ENCODE measurements around the gene PRKN. TPM values are rescaled to one million over a fixed set of nuclear protein-coding genes. Genes with fewer than 3 reads are reported as not detected.

Gene PRKN
- total and polyA plus RNA-seq, 4 experiments from 2014 or later: 0.50 to 5.3 (median 2.9) TPM

- no peak for DNase-seq
- Histone ChIP-seq H3K27ac (ENCODE audit: low read depth, low read length) (no peak overlapping the region), H3K4me1 (ENCODE audit: insufficient read depth, low read length) (no peaks in the 10 kb centered on the region), H3K9me3 (ENCODE audit: control insufficient read depth in 1 of 2, low read length in 2 of 2) (no peaks in the 10 kb centered on the region), H3K4me3 (ENCODE audit: low read length in 2 of 2) (no peak overlapping the region), H3K36me3 (ENCODE audit: insufficient read depth, low read length) (no peaks in the 10 kb centered on the region), H3K27me3 (ENCODE audit: insufficient read depth, low read length) (no peaks in the 10 kb centered on the region)
- Mint-ChIP-seq H3K4me1 (peaks cover 0 to 1% (median 0%) of the 10 kb centered on the region in 4 donors), H3K4me3 (no peak overlapping the region), H3K27me3 (no peaks in the 10 kb centered on the region), H3K36me3 (peaks cover 1 to 9% of the 10 kb centered on the region in 2 donors), H3K27ac (no peak overlapping the region), H3K9me3 (peaks cover 0 to 12% (median 4%) of the 10 kb centered on the region in 8 donors)
- ChIA-PET POLR2A (ENCODE audit: partially characterized antibody) (no interaction called here), CTCF (ENCODE audit: partially characterized antibody) (no interaction called here)
- intact Hi-C loops (cut with micrococcal nuclease): no loop called here
These were observed 91.4 kb downstream of the PRKN start for GRCh38 chr6:162636167-162636566.

- H3K36me3 ChIP-seq (ENCODE audit: insufficient read depth, low read length): no peaks in the 10 kb centered on the region
- Mint-ChIP-seq H3K4me3 (no peak overlapping the region), H3K27me3 (no peaks in the 10 kb centered on the region), H3K4me1 (no peaks in the 10 kb centered on the region), H3K9me3 (peaks cover 2 to 21% (median 8%) of the 10 kb centered on the region in 8 donors), H3K27ac (no peak overlapping the region), H3K36me3 (peaks cover 1 to 9% of the 10 kb centered on the region in 2 donors)
- H3K4me3 ChIP-seq (ENCODE audit: low read length in 2 of 2): no peak overlapping the region
- no peak for DNase-seq
- H3K9me3 ChIP-seq (ENCODE audit: control insufficient read depth in 1 of 2, low read length in 2 of 2): no peaks in the 10 kb centered on the region
- H3K27me3 ChIP-seq (ENCODE audit: insufficient read depth, low read length): no peaks in the 10 kb centered on the region
- POLR2A ChIA-PET (ENCODE audit: partially characterized antibody): no interaction called here
- no peaks in the 10 kb centered on the region for H3K4me1 ChIP-seq (ENCODE audit: insufficient read depth, low read length)
- intact Hi-C loops (cut with micrococcal nuclease): no loop called here
- no peak overlapping the region for H3K27ac ChIP-seq (ENCODE audit: low read depth, low read length)
- CTCF ChIA-PET (ENCODE audit: partially characterized antibody): interaction anchor here (1.2 kb wide), 1 partner anchor 11 kb away, joined by 3 read pairs; no protein-coding TSS in a partner anchor
These were observed 96.0 kb downstream of the PRKN start for GRCh38 chr6:162631546-162631945.

DNA sequence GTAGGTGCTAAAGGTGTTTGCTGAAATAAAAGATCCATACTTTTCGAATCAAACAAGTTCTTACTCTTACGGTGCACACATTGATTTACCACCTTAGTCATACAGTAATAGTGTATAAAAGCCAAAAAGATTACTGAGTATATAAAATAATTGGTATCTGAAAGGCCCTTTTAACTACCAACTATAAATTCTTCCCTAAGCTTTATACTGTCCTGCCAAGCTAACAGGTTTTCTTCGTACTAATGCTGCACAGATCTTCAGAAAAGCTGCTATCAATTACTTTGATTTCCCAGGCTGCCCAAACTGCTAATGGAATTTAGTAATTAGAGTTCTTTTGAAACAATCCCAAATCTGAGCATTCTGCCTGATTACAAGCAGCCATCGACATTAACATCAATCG is 97.5 kb downstream of the PRKN start:
- Histone ChIP-seq H3K27me3 (ENCODE audit: insufficient read depth, low read length) (no peaks in the 10 kb centered on the region), H3K4me3 (ENCODE audit: low read length in 2 of 2) (no peak overlapping the region), H3K27ac (ENCODE audit: low read depth, low read length) (no peak overlapping the region), H3K36me3 (ENCODE audit: insufficient read depth, low read length) (no peaks in the 10 kb centered on the region), H3K4me1 (ENCODE audit: insufficient read depth, low read length) (no peaks in the 10 kb centered on the region), H3K9me3 (ENCODE audit: control insufficient read depth in 1 of 2, low read length in 2 of 2) (no peaks in the 10 kb centered on the region)
- ChIA-PET POLR2A (ENCODE audit: partially characterized antibody) (no interaction called here), CTCF (ENCODE audit: partially characterized antibody) (no interaction called here)
- no peak for DNase-seq
- H3K4me1 Mint-ChIP-seq: no peaks in the 10 kb centered on the region
- H3K27ac Mint-ChIP-seq: no peak overlapping the region
- H3K4me3 Mint-ChIP-seq: no peak overlapping the region
- H3K9me3 Mint-ChIP-seq: peaks cover 2 to 21% (median 8%) of the 10 kb centered on the region in 8 donors
- no peaks in the 10 kb centered on the region for H3K27me3 Mint-ChIP-seq
- H3K36me3 Mint-ChIP-seq: peaks cover 1 to 14% of the 10 kb centered on the region in 2 donors
- intact Hi-C loops (cut with micrococcal nuclease): no loop called here

DNA sequence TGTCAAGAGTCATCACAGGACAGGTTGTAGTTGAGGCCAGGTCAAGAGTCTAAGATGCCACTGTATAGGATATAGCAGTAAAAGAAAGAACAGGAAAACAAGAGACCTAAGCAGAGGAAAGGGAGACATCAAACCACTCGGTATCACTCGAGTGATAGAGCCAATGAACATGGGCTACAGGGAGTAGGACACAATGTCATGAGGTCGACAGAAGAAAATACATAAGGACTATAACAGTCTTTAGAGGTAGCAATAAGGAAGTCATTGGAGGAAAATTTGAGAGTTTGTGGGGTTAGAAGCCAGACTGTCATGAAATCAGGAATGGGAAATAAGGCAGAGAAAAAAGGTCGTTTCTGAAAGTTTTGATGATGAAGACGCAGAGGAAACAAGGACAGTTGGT is 99.7 kb downstream of the PRKN start:
- no peak overlapping the region for H3K27ac Mint-ChIP-seq
- POLR2A ChIA-PET (ENCODE audit: partially characterized antibody): no interaction called here

DNA sequence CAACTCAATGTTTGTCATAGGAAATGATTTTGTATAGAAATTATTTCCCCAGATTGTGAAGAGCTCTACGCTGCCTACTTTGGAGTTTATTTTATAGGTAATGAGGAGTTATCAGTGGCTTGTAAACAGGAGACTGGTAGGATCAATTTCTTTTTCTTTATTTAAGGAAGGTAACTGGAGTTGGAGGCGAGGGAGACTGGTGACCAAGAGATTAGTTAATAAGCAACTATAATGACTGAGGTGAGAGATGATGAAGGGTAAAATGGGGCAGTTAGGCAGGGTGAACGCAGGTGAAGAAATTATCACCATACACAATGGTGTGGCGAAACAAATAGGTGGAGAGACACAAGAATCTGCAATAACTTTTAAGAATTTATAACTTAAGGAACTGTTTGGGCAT is 100.2 kb downstream of the PRKN start:
- Mint-ChIP-seq H3K4me1 (no peaks in the 10 kb centered on the region), H3K27me3 (no peaks in the 10 kb centered on the region), H3K4me3 (no peak overlapping the region), H3K9me3 (peaks cover 0 to 19% (median 10%) of the 10 kb centered on the region in 8 donors), H3K36me3 (peaks cover 1 to 13% of the 10 kb centered on the region in 2 donors), H3K27ac (no peak overlapping the region)
- Histone ChIP-seq H3K36me3 (ENCODE audit: insufficient read depth, low read length) (no peaks in the 10 kb centered on the region), H3K4me1 (ENCODE audit: insufficient read depth, low read length) (no peaks in the 10 kb centered on the region), H3K27me3 (ENCODE audit: insufficient read depth, low read length) (no peaks in the 10 kb centered on the region), H3K27ac (ENCODE audit: low read depth, low read length) (no peak overlapping the region), H3K9me3 (ENCODE audit: control insufficient read depth in 1 of 2, low read length in 2 of 2) (no peaks in the 10 kb centered on the region), H3K4me3 (ENCODE audit: low read length in 2 of 2) (no peak overlapping the region)
- no peak for DNase-seq
- POLR2A ChIA-PET (ENCODE audit: partially characterized antibody): no interaction called here
- intact Hi-C loops (cut with micrococcal nuclease): no loop called here
- CTCF ChIA-PET (ENCODE audit: partially characterized antibody): no interaction called here

More for the DNA sequence above, 99.7 kb downstream of the PRKN start:
- no peak overlapping the region for H3K4me3 Mint-ChIP-seq
- H3K9me3 Mint-ChIP-seq: peaks cover 0 to 20% (median 8%) of the 10 kb centered on the region in 8 donors
- CTCF ChIA-PET (ENCODE audit: partially characterized antibody): no interaction called here
- Histone ChIP-seq H3K27me3 (ENCODE audit: insufficient read depth, low read length) (no peaks in the 10 kb centered on the region), H3K27ac (ENCODE audit: low read depth, low read length) (no peak overlapping the region), H3K36me3 (ENCODE audit: insufficient read depth, low read length) (no peaks in the 10 kb centered on the region), H3K9me3 (ENCODE audit: control insufficient read depth in 1 of 2, low read length in 2 of 2) (no peaks in the 10 kb centered on the region), H3K4me1 (ENCODE audit: insufficient read depth, low read length) (no peaks in the 10 kb centered on the region), H3K4me3 (ENCODE audit: low read length in 2 of 2) (no peak overlapping the region)
- intact Hi-C loops (cut with micrococcal nuclease): no loop called here
- H3K27me3 Mint-ChIP-seq: no peaks in the 10 kb centered on the region
- H3K4me1 Mint-ChIP-seq: no peaks in the 10 kb centered on the region
- peaks cover 1 to 14% of the 10 kb centered on the region in 2 donors for H3K36me3 Mint-ChIP-seq
- no peak for DNase-seq

- no peaks in the 10 kb centered on the region for H3K4me1 Mint-ChIP-seq
- intact Hi-C loops (cut with micrococcal nuclease): no loop called here
- H3K4me3 Mint-ChIP-seq: no peak overlapping the region
- H3K4me1 ChIP-seq (ENCODE audit: insufficient read depth, low read length): no peaks in the 10 kb centered on the region
- H3K4me3 ChIP-seq (ENCODE audit: low read length in 2 of 2): no peak overlapping the region
- H3K27me3 Mint-ChIP-seq: no peaks in the 10 kb centered on the region
- no peaks in the 10 kb centered on the region for H3K9me3 ChIP-seq (ENCODE audit: control insufficient read depth in 1 of 2, low read length in 2 of 2)
- H3K27me3 ChIP-seq (ENCODE audit: insufficient read depth, low read length): no peaks in the 10 kb centered on the region
- H3K27ac ChIP-seq (ENCODE audit: low read depth, low read length): no peak overlapping the region
- H3K9me3 Mint-ChIP-seq: peaks cover 0 to 15% (median 9%) of the 10 kb centered on the region in 8 donors
- H3K36me3 Mint-ChIP-seq: peaks cover 1 to 10% of the 10 kb centered on the region in 2 donors
- ChIA-PET POLR2A (ENCODE audit: partially characterized antibody) (no interaction called here), CTCF (ENCODE audit: partially characterized antibody) (no interaction called here)
- no peak overlapping the region for H3K27ac Mint-ChIP-seq
- H3K36me3 ChIP-seq (ENCODE audit: insufficient read depth, low read length): no peaks in the 10 kb centered on the region
- no peak for DNase-seq
These were observed 100.7 kb downstream of the PRKN start for GRCh38 chr6:162626869-162627268.

- Histone ChIP-seq H3K27ac (ENCODE audit: low read depth, low read length) (no peak overlapping the region), H3K9me3 (ENCODE audit: control insufficient read depth in 1 of 2, low read length in 2 of 2) (no peaks in the 10 kb centered on the region), H3K27me3 (ENCODE audit: insufficient read depth, low read length) (no peaks in the 10 kb centered on the region), H3K4me3 (ENCODE audit: low read length in 2 of 2) (no peak overlapping the region), H3K4me1 (ENCODE audit: insufficient read depth, low read length) (no peaks in the 10 kb centered on the region), H3K36me3 (ENCODE audit: insufficient read depth, low read length) (no peaks in the 10 kb centered on the region)
- ChIA-PET POLR2A (ENCODE audit: partially characterized antibody) (no interaction called here), CTCF (ENCODE audit: partially characterized antibody) (no interaction called here)
- H3K36me3 Mint-ChIP-seq: peaks cover 0 to 5% of the 10 kb centered on the region in 2 donors
- H3K27me3 Mint-ChIP-seq: no peaks in the 10 kb centered on the region
- no peak overlapping the region for H3K27ac Mint-ChIP-seq
- intact Hi-C loops (cut with micrococcal nuclease): no loop called here
- DNase-seq: no peak
- peaks cover 0 to 12% (median 6%) of the 10 kb centered on the region in 8 donors for H3K9me3 Mint-ChIP-seq
- H3K4me1 Mint-ChIP-seq: peaks cover 0 to 4% (median 2%) of the 10 kb centered on the region in 4 donors
- H3K4me3 Mint-ChIP-seq: no peak overlapping the region
These were observed 101.6 kb downstream of the PRKN start for GRCh38 chr6:162625846-162626540.
